ENCODE measurements around the gene ACTBL2.

- TF ChIP-seq CTCF (IDR thresholded peaks at IDR 0.05) (no peak), POLR2A (IDR thresholded peaks at IDR 0.05) (no peak)
Observed at GRCh38 chr5:57447658-57448057, 35.0 kb downstream of the ACTBL2 start.
